Measurements from ENCODE around the gene UMODL1. TPM values are rescaled to one million over a fixed set of nuclear protein-coding genes. Genes with fewer than 3 reads are reported as not detected.

UMODL1 gene
- total RNA-seq (not detected in 2 replicates), polyA plus RNA-seq (not detected in 2 replicates), polyA minus RNA-seq (ENCODE audit: low replicate concordance) (not detected in 2 replicates)
- not detected in 2 replicates for polyA plus RNA-seq (2012)

GRCh38 chr21:42071146-42071737 is at the start of gene UMODL1:
Gene UMODL1 (plus strand): TSS chr21:42071317. CDS start chr21:42071317, 0 bp downstream.
- Histone ChIP-seq H3K9me3 (ENCODE audit: control insufficient read depth, insufficient read depth, low read depth, low read length) (no peaks in the 10 kb centered on the region), H3K4me3 (replicated peaks in 1 of 4; ENCODE audit: control extremely low read depth in 1 of 4, insufficient read depth in 1 of 4, low read depth in 3 of 4, low read length in 4 of 4) (no peak within 1 kb of the TSS), H3K9ac (ENCODE audit: insufficient read depth, low read length) (no peak within 1 kb of the TSS), H3K4me1 (ENCODE audit: control insufficient read depth, extremely low read depth, insufficient read depth, low read length) (no peaks in the 10 kb centered on the region), H3K27ac (ENCODE audit: insufficient read depth, low read length) (no peak within 1 kb of the TSS), H3K4me2 (ENCODE audit: extremely low read depth, insufficient read depth, low read length) (no peak within 1 kb of the TSS), H2AFZ (ENCODE audit: low read length) (no peak within 1 kb of the TSS), H3K27me3 (ENCODE audit: control insufficient read depth, insufficient read depth, low read length) (peaks cover 21% of the 10 kb centered on the region), H4K20me1 (ENCODE audit: control insufficient read depth, extremely low read depth, insufficient read depth, low read length) (no peaks in the 10 kb centered on the region), H3K36me3 (ENCODE audit: control insufficient read depth, insufficient read depth, low read length) (no peaks in the 10 kb centered on the region), H3K79me2 (ENCODE audit: control insufficient read depth, insufficient read depth, low read length) (no peaks in the 10 kb centered on the region)
- no peak for DNase-seq (ENCODE audit: low read depth in 2 of 2)
- no peak for TF ChIP-seq CTCF (conservative IDR thresholded peaks at IDR 0.05 in 1 of 2, IDR thresholded peaks at IDR 0.05 in 1 of 2; ENCODE audit: low read depth in 1 of 2, low read length in 2 of 2)
- TF ChIP-seq EZH2 (IDR thresholded peaks at IDR 0.05; ENCODE audit: low read length, missing control alignments) = no peak

- no peak for TF ChIP-seq CTCF (conservative IDR thresholded peaks at IDR 0.05 in 1 of 2, IDR thresholded peaks at IDR 0.05 in 1 of 2; ENCODE audit: low read depth in 1 of 2, low read length in 2 of 2)
- no peaks in the 10 kb centered on the region for H3K36me3 ChIP-seq (ENCODE audit: control insufficient read depth, insufficient read depth, low read length)
- peaks cover 10% of the 10 kb centered on the region for H3K4me1 ChIP-seq (ENCODE audit: control insufficient read depth, extremely low read depth, insufficient read depth, low read length)
- no peak for DNase-seq (ENCODE audit: low read depth in 2 of 2)
- H3K4me2 ChIP-seq (ENCODE audit: extremely low read depth, insufficient read depth, low read length) = no peak overlapping the region
- no peak overlapping the region for H3K9ac ChIP-seq (ENCODE audit: insufficient read depth, low read length)
- H3K27ac ChIP-seq (ENCODE audit: insufficient read depth, low read length) = no peak overlapping the region
- H3K4me3 ChIP-seq (replicated peaks in 1 of 4; ENCODE audit: control extremely low read depth in 1 of 4, insufficient read depth in 1 of 4, low read depth in 3 of 4, low read length in 4 of 4) = no peak overlapping the region
- no peaks in the 10 kb centered on the region for H3K79me2 ChIP-seq (ENCODE audit: control insufficient read depth, insufficient read depth, low read length)
- H3K27me3 ChIP-seq (ENCODE audit: control insufficient read depth, insufficient read depth, low read length) = peaks cover 4% of the 10 kb centered on the region
- H4K20me1 ChIP-seq (ENCODE audit: control insufficient read depth, extremely low read depth, insufficient read depth, low read length) = no peaks in the 10 kb centered on the region
- no peak overlapping the region for H2AFZ ChIP-seq (ENCODE audit: low read length)
- no peaks in the 10 kb centered on the region for H3K9me3 ChIP-seq (ENCODE audit: control insufficient read depth, insufficient read depth, low read depth, low read length)
Measured at GRCh38 chr21:42021371-42022090, 49.6 kb upstream of the UMODL1 start.

- DNase-seq (ENCODE audit: low read depth in 2 of 2) = no peak
- no peak for TF ChIP-seq EZH2 (IDR thresholded peaks at IDR 0.05; ENCODE audit: low read length, missing control alignments)
- no peak for TF ChIP-seq CTCF (conservative IDR thresholded peaks at IDR 0.05 in 1 of 2, IDR thresholded peaks at IDR 0.05 in 1 of 2; ENCODE audit: low read depth in 1 of 2, low read length in 2 of 2)
- H2AFZ ChIP-seq (ENCODE audit: low read length) = no peak overlapping the region
- no peaks in the 10 kb centered on the region for H3K36me3 ChIP-seq (ENCODE audit: control insufficient read depth, insufficient read depth, low read length)
- no peak overlapping the region for H3K27ac ChIP-seq (ENCODE audit: insufficient read depth, low read length)
- H3K4me1 ChIP-seq (ENCODE audit: control insufficient read depth, extremely low read depth, insufficient read depth, low read length) = peaks cover 10% of the 10 kb centered on the region
- no peak overlapping the region for H3K4me3 ChIP-seq (replicated peaks in 1 of 4; ENCODE audit: control extremely low read depth in 1 of 4, insufficient read depth in 1 of 4, low read depth in 3 of 4, low read length in 4 of 4)
- peaks cover 4% of the 10 kb centered on the region for H3K27me3 ChIP-seq (ENCODE audit: control insufficient read depth, insufficient read depth, low read length)
- H3K4me2 ChIP-seq (ENCODE audit: extremely low read depth, insufficient read depth, low read length) = no peak overlapping the region
- H3K9ac ChIP-seq (ENCODE audit: insufficient read depth, low read length) = no peak overlapping the region
- H4K20me1 ChIP-seq (ENCODE audit: control insufficient read depth, extremely low read depth, insufficient read depth, low read length) = no peaks in the 10 kb centered on the region
- no peaks in the 10 kb centered on the region for H3K9me3 ChIP-seq (ENCODE audit: control insufficient read depth, insufficient read depth, low read depth, low read length)
- no peaks in the 10 kb centered on the region for H3K79me2 ChIP-seq (ENCODE audit: control insufficient read depth, insufficient read depth, low read length)
Measured at GRCh38 chr21:42022091-42022430, 49.1 kb upstream of the UMODL1 start.

All from fibroblast of lung (primary cell).